ENCODE measurements around the gene LACRT. TPM values are rescaled to one million over a fixed set of nuclear protein-coding genes. Genes with fewer than 3 reads are reported as not detected.
"Not testable (repeated sequence)": the region's sequence is repeated elsewhere in the genome, so short reads cannot be mapped to it uniquely, and the experiment has no call there.

The LACRT gene
- not detected for total RNA-seq

- no peaks in the 10 kb centered on the region for H3K4me1 Mint-ChIP-seq
- CTCF ChIA-PET, result no interaction called here
- no peak within 1 kb of the TSS for H3K4me3 Mint-ChIP-seq
- no peak within 1 kb of the TSS for H3K27ac Mint-ChIP-seq
- H3K9me3 Mint-ChIP-seq (ENCODE audit: low read depth), result no peaks in the 10 kb centered on the region
- DNase-seq, result no peak
- no peaks in the 10 kb centered on the region for H3K36me3 Mint-ChIP-seq
- peaks cover 5% of the 10 kb centered on the region for H3K27me3 Mint-ChIP-seq
- ATAC-seq, result no peak
Observed at GRCh38 chr12:54634795-54635194, at the start of gene LACRT. TSS of gene LACRT (minus strand) at chr12:54634895. CDS start at chr12:54634841, 54 bp downstream.

GRCh38 chr12:54683398-54683797 lies 48.7 kb upstream of the LACRT start:
- CTCF ChIA-PET, result no interaction called here
- peaks cover 58% of the 10 kb centered on the region for H3K27me3 Mint-ChIP-seq
- H3K4me1 Mint-ChIP-seq, result no peaks in the 10 kb centered on the region
- no peak overlapping the region for H3K4me3 Mint-ChIP-seq
- H3K27ac Mint-ChIP-seq, result no peak overlapping the region
- H3K36me3 Mint-ChIP-seq, result no peaks in the 10 kb centered on the region
- no peaks in the 10 kb centered on the region for H3K9me3 Mint-ChIP-seq (ENCODE audit: low read depth)
- DNase-seq (no peak), ATAC-seq (no peak)

- CTCF ChIA-PET, result interaction anchor here (0.8 kb wide), 1 partner anchor 14 kb away, joined by 3 read pairs; no protein-coding TSS in a partner anchor
- Mint-ChIP-seq H3K4me3 (no peak overlapping the region), H3K27ac (no peak overlapping the region), H3K27me3 (peaks cover 60% of the 10 kb centered on the region), H3K4me1 (no peaks in the 10 kb centered on the region), H3K9me3 (ENCODE audit: low read depth) (no peaks in the 10 kb centered on the region), H3K36me3 (no peaks in the 10 kb centered on the region)
- DNase-seq, result no peak
- no peak for ATAC-seq
Observed at GRCh38 chr12:54682674-54683073, 48.0 kb upstream of the LACRT start.

- Mint-ChIP-seq H3K27ac (no peak overlapping the region), H3K36me3 (no peaks in the 10 kb centered on the region), H3K4me3 (no peak overlapping the region), H3K27me3 (peaks cover 65% of the 10 kb centered on the region), H3K9me3 (ENCODE audit: low read depth) (no peaks in the 10 kb centered on the region), H3K4me1 (no peaks in the 10 kb centered on the region)
- peak; percentile 49 for ATAC-seq
- CTCF ChIA-PET, result interaction anchor here (0.7 to 1.4 kb wide), 4 partner anchors 9 to 65 kb away, joined by 3 to 4 read pairs (median 4); no protein-coding TSS in a partner anchor
- DNase-seq, result peak; percentile 46
Observed at GRCh38 chr12:54680374-54680773, 45.7 kb upstream of the LACRT start.

- Mint-ChIP-seq H3K4me3 (no peak overlapping the region), H3K9me3 (ENCODE audit: low read depth) (no peaks in the 10 kb centered on the region), H3K36me3 (no peaks in the 10 kb centered on the region), H3K27ac (no peak overlapping the region), H3K4me1 (no peaks in the 10 kb centered on the region), H3K27me3 (peaks cover 57% of the 10 kb centered on the region)
- CTCF ChIA-PET, result interaction anchor here (0.9 kb wide), 1 partner anchor 15 kb away, joined by 3 read pairs; no protein-coding TSS in a partner anchor
- ATAC-seq, result no peak
- DNase-seq, result no peak
Observed at GRCh38 chr12:54678131-54678530, 43.4 kb upstream of the LACRT start.

GRCh38 chr12:54667945-54668344 lies 33.2 kb upstream of the LACRT start:
- no peaks in the 10 kb centered on the region for H3K4me1 Mint-ChIP-seq
- H3K4me3 Mint-ChIP-seq, result no peak overlapping the region
- H3K27me3 Mint-ChIP-seq, result peaks cover 47% of the 10 kb centered on the region
- no peaks in the 10 kb centered on the region for H3K9me3 Mint-ChIP-seq (ENCODE audit: low read depth)
- no peak overlapping the region for H3K27ac Mint-ChIP-seq
- no peak for ATAC-seq
- DNase-seq, result no peak
- CTCF ChIA-PET, result interaction anchor here (0.6 kb wide), 1 partner anchor 327 kb away, joined by 5 read pairs; no protein-coding TSS in a partner anchor
- H3K36me3 Mint-ChIP-seq, result no peaks in the 10 kb centered on the region

- no peaks in the 10 kb centered on the region for H3K4me1 Mint-ChIP-seq
- no peak overlapping the region for H3K4me3 Mint-ChIP-seq
- H3K27me3 Mint-ChIP-seq, result peaks cover 34% of the 10 kb centered on the region
- no peak overlapping the region for H3K27ac Mint-ChIP-seq
- DNase-seq, result no peak
- H3K9me3 Mint-ChIP-seq (ENCODE audit: low read depth), result no peaks in the 10 kb centered on the region
- ATAC-seq, result no peak
- no peaks in the 10 kb centered on the region for H3K36me3 Mint-ChIP-seq
- CTCF ChIA-PET, result no interaction called here
Observed at GRCh38 chr12:54666008-54666407, 31.3 kb upstream of the LACRT start.

- CTCF ChIA-PET, result not testable (repeated sequence)
Observed at GRCh38 chr12:54665022-54665635, 30.4 kb upstream of the LACRT start.

GRCh38 chr12:54663603-54664002 lies 28.9 kb upstream of the LACRT start:
- no peak for DNase-seq
- H3K9me3 Mint-ChIP-seq (ENCODE audit: low read depth), result no peaks in the 10 kb centered on the region
- H3K4me3 Mint-ChIP-seq, result no peak overlapping the region
- CTCF ChIA-PET, result no interaction called here
- no peaks in the 10 kb centered on the region for H3K36me3 Mint-ChIP-seq
- H3K4me1 Mint-ChIP-seq, result no peaks in the 10 kb centered on the region
- peaks cover 16% of the 10 kb centered on the region for H3K27me3 Mint-ChIP-seq
- no peak overlapping the region for H3K27ac Mint-ChIP-seq
- no peak for ATAC-seq

More at GRCh38 chr12:54665022-54665635, 30.4 kb upstream of the LACRT start:
- not testable (repeated sequence) for H3K9me3 Mint-ChIP-seq (ENCODE audit: low read depth); H3K4me3 Mint-ChIP-seq; ATAC-seq; DNase-seq; H3K4me1 Mint-ChIP-seq; H3K27ac Mint-ChIP-seq; H3K36me3 Mint-ChIP-seq
- peaks cover 25% of the 10 kb centered on the region for H3K27me3 Mint-ChIP-seq

- Mint-ChIP-seq H3K9me3 (ENCODE audit: low read depth) (no peaks in the 10 kb centered on the region), H3K27me3 (peaks cover 13% of the 10 kb centered on the region), H3K4me1 (no peaks in the 10 kb centered on the region), H3K36me3 (no peaks in the 10 kb centered on the region), H3K27ac (no peak overlapping the region), H3K4me3 (no peak overlapping the region)
- CTCF ChIA-PET, result no interaction called here
- no peak for DNase-seq
- ATAC-seq, result no peak
Observed at GRCh38 chr12:54662026-54662425, 27.3 kb upstream of the LACRT start.

GRCh38 chr12:54661048-54661447 lies 26.4 kb upstream of the LACRT start:
- peaks cover 11% of the 10 kb centered on the region for H3K27me3 Mint-ChIP-seq
- H3K36me3 Mint-ChIP-seq, result no peaks in the 10 kb centered on the region
- no peaks in the 10 kb centered on the region for H3K4me1 Mint-ChIP-seq
- ATAC-seq (no peak), DNase-seq (no peak)
- no peak overlapping the region for H3K27ac Mint-ChIP-seq
- no peaks in the 10 kb centered on the region for H3K9me3 Mint-ChIP-seq (ENCODE audit: low read depth)
- CTCF ChIA-PET, result no interaction called here
- H3K4me3 Mint-ChIP-seq, result no peak overlapping the region

- no peaks in the 10 kb centered on the region for H3K4me1 Mint-ChIP-seq
- H3K4me3 Mint-ChIP-seq, result no peak overlapping the region
- ATAC-seq (no peak), DNase-seq (no peak)
- no peaks in the 10 kb centered on the region for H3K9me3 Mint-ChIP-seq (ENCODE audit: low read depth)
- peaks cover 9% of the 10 kb centered on the region for H3K27me3 Mint-ChIP-seq
- no peaks in the 10 kb centered on the region for H3K36me3 Mint-ChIP-seq
- no peak overlapping the region for H3K27ac Mint-ChIP-seq
- CTCF ChIA-PET, result no interaction called here
Observed at GRCh38 chr12:54660320-54660962, 25.7 kb upstream of the LACRT start.

GRCh38 chr12:54658306-54659264 lies 23.9 kb upstream of the LACRT start:
- ATAC-seq (peak; percentile 70), DNase-seq (peak; percentile 65)
- Mint-ChIP-seq H3K27ac (no peak overlapping the region), H3K4me1 (no peaks in the 10 kb centered on the region), H3K36me3 (no peaks in the 10 kb centered on the region), H3K27me3 (peaks cover 17% of the 10 kb centered on the region), H3K9me3 (ENCODE audit: low read depth) (no peaks in the 10 kb centered on the region), H3K4me3 (no peak overlapping the region)
- CTCF ChIA-PET, result interaction anchor here (0.9 to 1.9 kb wide), 10 partner anchors 13 to 414 kb away, joined by 3 to 5 read pairs (median 4); no protein-coding TSS in a partner anchor
